Heart left ventricle (tissue), 13 donors: ENCODE measurements around the gene AMER3.

Experiments
- POLR2A ChIP-seq, 2 donors: fragments of 450-650 bp; IDR thresholded peaks; one replicate each; pipeline ENCODE4 v1.6.1; 2017; ENCODE audit warnings: antibody characterized with exemption in 2 of 2, mild to moderate bottlenecking in 2 of 2, moderate library complexity in 2 of 2
- TF ChIP-seq, protein P1 (sequence below), 12 donors: fragments of 200-600 bp; sonication (generic) in 4 of 12; IDR thresholded peaks; one replicate each; pipeline versions ENCODE4 v1.5.0 to v1.8.0; 2018 to 2022; ENCODE audit warnings: antibody characterized with exemption in 12 of 12, mild to moderate bottlenecking in 5 of 12
- donor health status: ischemic (EF 13 %, LVEDD 7.1; RV severe dilation, severe dysfunction).
- donor health status: DM: no; HTN: yes; CAD: no.
- donor health status: DM: no; HTN: no; CAD: no.
- donor health status: ischemic (EF 25% LVEDD 6.9; RV normal size, moderate dysfunction).
- donor health status: ischemic (EF 25% LVEDD 5.7; RV mildly dilated, moderate dysfunction).
- donor health status: ischemic (EF 35%, LVEDD 5.7; RV mildly dilated, moderate dysfunction).
- donor health status: nonischemic (EF 11% LVEDD 7.7; RV severe dilation, severe dysfunction).
- donor health status: DM: yes; HTN: yes; CAD: no.
- donor health status: PGD.
- donor health status: ischemic (EF 29% LVEDD 5.4; RV normal size, mild dysfunction).
- donor health status: nonischemic (EF 23%, LVEDD 6.1; RV moderate dilation, normal function).

DNA sequence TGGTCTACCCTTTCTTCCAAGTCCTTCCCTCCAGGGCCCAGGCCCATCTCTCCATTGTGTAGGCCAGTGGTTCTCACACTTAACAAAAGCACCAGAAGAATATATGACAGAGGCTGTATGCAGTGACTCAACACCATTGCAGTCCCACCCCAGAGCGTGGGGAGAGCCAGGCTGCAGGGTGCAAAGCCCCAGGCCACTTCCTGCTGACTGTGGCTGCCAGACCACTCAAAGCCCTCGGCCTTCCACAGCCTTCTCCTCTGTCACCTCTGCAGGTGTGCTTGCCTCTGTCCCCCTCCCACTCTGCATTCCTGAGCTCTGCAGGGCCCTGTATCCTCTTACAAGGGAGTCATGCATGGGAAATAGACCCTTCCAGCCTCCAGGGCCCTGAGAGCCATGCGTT lies 41.0 kb downstream of the AMER3 start:
- TF ChIP-seq, protein P1, sequence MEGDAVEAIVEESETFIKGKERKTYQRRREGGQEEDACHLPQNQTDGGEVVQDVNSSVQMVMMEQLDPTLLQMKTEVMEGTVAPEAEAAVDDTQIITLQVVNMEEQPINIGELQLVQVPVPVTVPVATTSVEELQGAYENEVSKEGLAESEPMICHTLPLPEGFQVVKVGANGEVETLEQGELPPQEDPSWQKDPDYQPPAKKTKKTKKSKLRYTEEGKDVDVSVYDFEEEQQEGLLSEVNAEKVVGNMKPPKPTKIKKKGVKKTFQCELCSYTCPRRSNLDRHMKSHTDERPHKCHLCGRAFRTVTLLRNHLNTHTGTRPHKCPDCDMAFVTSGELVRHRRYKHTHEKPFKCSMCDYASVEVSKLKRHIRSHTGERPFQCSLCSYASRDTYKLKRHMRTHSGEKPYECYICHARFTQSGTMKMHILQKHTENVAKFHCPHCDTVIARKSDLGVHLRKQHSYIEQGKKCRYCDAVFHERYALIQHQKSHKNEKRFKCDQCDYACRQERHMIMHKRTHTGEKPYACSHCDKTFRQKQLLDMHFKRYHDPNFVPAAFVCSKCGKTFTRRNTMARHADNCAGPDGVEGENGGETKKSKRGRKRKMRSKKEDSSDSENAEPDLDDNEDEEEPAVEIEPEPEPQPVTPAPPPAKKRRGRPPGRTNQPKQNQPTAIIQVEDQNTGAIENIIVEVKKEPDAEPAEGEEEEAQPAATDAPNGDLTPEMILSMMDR (IDR thresholded peaks at IDR 0.05), result no peak
- no peak for TF ChIP-seq POLR2A (IDR thresholded peaks at IDR 0.05)
